ENCODE data around the gene TTC34.
A peak's percentile ranks its signal among the peaks of the same experiment; 100 is the strongest.
"Not testable (repeated sequence)": the region's sequence is repeated elsewhere in the genome, so short reads cannot be mapped to it uniquely, and the experiment has no call there.

TTC34 gene

GRCh38 chr1:2659806-2660205, 141.7 kb downstream of the TTC34 start:
- peak; percentile 1 for DNase-seq

- DNase-seq: not testable (repeated sequence)
Measured at GRCh38 chr1:2657909-2658308, 143.6 kb downstream of the TTC34 start.

- DNase-seq: not testable (repeated sequence)
Measured at GRCh38 chr1:2657124-2657523, 144.4 kb downstream of the TTC34 start.

- DNase-seq: peak; percentile 7
Measured at GRCh38 chr1:2655598-2656434, 145.7 kb downstream of the TTC34 start.

- peak; percentile 11 for DNase-seq
Measured at GRCh38 chr1:2654443-2654948, 147.0 kb downstream of the TTC34 start.

- DNase-seq: peak; percentile 29
Measured at GRCh38 chr1:2653741-2654442, 147.6 kb downstream of the TTC34 start.

- DNase-seq: peak; percentile 6
Measured at GRCh38 chr1:2652926-2653571, 148.4 kb downstream of the TTC34 start.

- peak; percentile 2 for DNase-seq
Measured at GRCh38 chr1:2652152-2652925, 149.2 kb downstream of the TTC34 start.

- DNase-seq: peak; percentile 0
Measured at GRCh38 chr1:2650967-2651645, 150.4 kb downstream of the TTC34 start.

GRCh38 chr1:2646837-2647236, 154.7 kb downstream of the TTC34 start:
- DNase-seq: no peak

- peak; percentile 0 for DNase-seq
Measured at GRCh38 chr1:2645776-2646175, 155.7 kb downstream of the TTC34 start.

- peak; percentile 1 for DNase-seq
Measured at GRCh38 chr1:2645143-2645542, 156.3 kb downstream of the TTC34 start.

GRCh38 chr1:2644591-2645101, 156.8 kb downstream of the TTC34 start:
- no peak for DNase-seq

GRCh38 chr1:2644171-2644570, 157.3 kb downstream of the TTC34 start:
- no peak for DNase-seq

GRCh38 chr1:2643414-2644077, 157.9 kb downstream of the TTC34 start:
- peak; percentile 0 for DNase-seq

GRCh38 chr1:2642560-2643413, 158.7 kb downstream of the TTC34 start:
- peak; percentile 96 for DNase-seq

- DNase-seq: no peak
Measured at GRCh38 chr1:2642131-2642559, 159.3 kb downstream of the TTC34 start.

- DNase-seq: no peak
Measured at GRCh38 chr1:2641381-2642130, 159.9 kb downstream of the TTC34 start.

- DNase-seq: no peak
Measured at GRCh38 chr1:2640626-2641025, 160.9 kb downstream of the TTC34 start.

Measured in activated CD4-positive, alpha-beta T cell treated with anti-CD3 and anti-CD28 coated beads for 48 hours (primary cell).